HG03565 (cell line): ENCODE data around the gene CCDC86.

Source experiments
- ATAC-seq: cut with Tn5 transposase; IDR thresholded peaks from one replicate; pipeline ENCODE4 v1.9.1; 2021; ENCODE audit warnings: mild to moderate bottlenecking, moderate library complexity; ENCODE audit not compliant: unreplicated experiment

Gene CCDC86

GRCh38 chr11:60852117-60852981 is 10.4 kb downstream of the CCDC86 start:
- no peak for ATAC-seq

GRCh38 chr11:60852982-60853950 is 11.4 kb downstream of the CCDC86 start:
- ATAC-seq = no peak

GRCh38 chr11:60854140-60854846 is 12.4 kb downstream of the CCDC86 start:
- ATAC-seq = no peak

- ATAC-seq = no peak
These were observed 13.2 kb downstream of the CCDC86 start for GRCh38 chr11:60854847-60855725.

- ATAC-seq = no peak
These were observed 14.1 kb downstream of the CCDC86 start, which contains the start of gene PTGDR2 for GRCh38 chr11:60855726-60856633. Gene PTGDR2, minus strand, starts transcription at chr11:60855950. Its CDS starts 2,228 bp downstream, at chr11:60853722.

- no peak for ATAC-seq
These were observed 15.7 kb downstream of the CCDC86 start for GRCh38 chr11:60857378-60858232.

GRCh38 chr11:60858236-60858635 is 16.3 kb downstream of the CCDC86 start:
- ATAC-seq = no peak

- ATAC-seq = no peak
These were observed 17.0 kb downstream of the CCDC86 start for GRCh38 chr11:60858731-60859464.

- ATAC-seq = no peak
These were observed 17.8 kb downstream of the CCDC86 start for GRCh38 chr11:60859616-60860250.

- no peak for ATAC-seq
These were observed 19.0 kb downstream of the CCDC86 start for GRCh38 chr11:60860943-60861342.

GRCh38 chr11:60862171-60862570 is 20.3 kb downstream of the CCDC86 start:
- no peak for ATAC-seq

- ATAC-seq = no peak
These were observed 21.9 kb downstream of the CCDC86 start for GRCh38 chr11:60863550-60864521.

- no peak for ATAC-seq
These were observed 23.1 kb downstream of the CCDC86 start for GRCh38 chr11:60864856-60865513.

- no peak for ATAC-seq
These were observed 25.3 kb downstream of the CCDC86 start, which contains the start of gene ZP1 for GRCh38 chr11:60866911-60867870. Gene ZP1, plus strand, starts transcription at chr11:60867542. Its CDS starts 20 bp downstream, at chr11:60867562.
